Dedifferentiated amniotic fluid mesenchymal stem cell (primary cell): ENCODE measurements around the gene SLC10A7.

Source experiments
- DNase-seq: peaks from one replicate; pipeline ENCODE4 v3.0.0-alpha.2; 2016; ENCODE audit errors: extremely low spot score

Gene SLC10A7

DNA sequence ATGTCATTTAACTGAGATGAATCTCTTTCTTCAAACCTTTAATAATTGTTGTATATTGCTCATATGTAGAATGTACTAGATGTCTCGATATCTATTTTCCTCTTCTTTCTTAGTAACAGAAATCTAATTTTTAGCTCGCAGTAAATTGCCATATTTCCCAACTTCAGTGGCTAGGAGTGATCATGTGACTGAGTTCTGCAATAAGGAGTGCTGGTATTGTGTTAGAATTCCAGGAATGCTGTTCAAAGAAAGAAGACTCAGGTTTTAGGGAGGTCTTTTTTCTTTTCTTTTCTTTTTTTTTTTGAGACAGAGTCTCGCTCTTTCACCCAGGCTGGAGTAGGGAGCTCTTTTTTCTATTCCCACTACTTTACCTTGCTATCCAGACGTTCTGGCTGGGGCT is 81.7 kb downstream of the SLC10A7 start:
- DNase-seq = no peak

GRCh38 chr4:146439437-146439836 is 82.3 kb downstream of the SLC10A7 start:
- no peak for DNase-seq

DNA sequence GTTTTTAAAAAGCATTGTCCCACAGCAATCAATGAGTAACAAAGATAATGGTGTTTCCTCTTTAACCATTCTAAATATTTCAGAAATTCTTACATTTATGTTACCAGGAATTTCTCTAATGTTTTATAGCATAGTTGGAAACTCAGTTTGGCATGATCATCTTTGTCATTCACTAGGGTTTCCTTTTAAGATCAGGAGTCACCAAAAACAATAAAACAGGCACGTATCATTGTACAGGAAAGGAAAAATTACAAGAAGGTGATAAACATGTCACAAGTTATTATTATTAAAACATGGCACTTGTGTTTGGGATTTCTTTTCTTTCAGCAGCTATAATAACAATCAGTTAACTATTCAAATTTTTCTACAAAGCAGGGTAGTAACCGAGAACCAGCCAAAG is 84.0 kb downstream of the SLC10A7 start:
- no peak for DNase-seq

GRCh38 chr4:146436423-146437162 is 85.1 kb downstream of the SLC10A7 start:
- DNase-seq = no peak

DNA sequence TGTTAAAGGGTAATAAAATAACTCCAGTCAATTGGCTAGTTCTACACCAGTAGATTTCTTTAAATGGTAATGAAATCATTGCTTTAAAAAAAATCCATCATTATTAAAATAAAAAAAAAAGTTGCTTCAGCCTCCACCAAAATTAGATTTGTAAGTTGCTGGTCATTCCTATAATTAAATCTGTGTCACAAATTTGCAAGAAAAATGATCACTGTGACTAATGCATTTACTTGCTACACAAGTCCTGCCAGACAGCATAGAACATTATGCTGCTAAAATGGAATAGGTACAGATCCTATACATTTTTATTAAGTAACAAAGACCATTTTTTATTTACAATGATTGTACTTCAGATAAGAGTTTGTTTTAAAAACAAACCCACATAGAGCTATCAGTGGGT is 85.8 kb downstream of the SLC10A7 start:
- DNase-seq = no peak

- DNase-seq = no peak
These were observed 89.7 kb downstream of the SLC10A7 start for GRCh38 chr4:146432065-146432464.

GRCh38 chr4:146428298-146428697 is 93.4 kb downstream of the SLC10A7 start:
- no peak for DNase-seq

DNA sequence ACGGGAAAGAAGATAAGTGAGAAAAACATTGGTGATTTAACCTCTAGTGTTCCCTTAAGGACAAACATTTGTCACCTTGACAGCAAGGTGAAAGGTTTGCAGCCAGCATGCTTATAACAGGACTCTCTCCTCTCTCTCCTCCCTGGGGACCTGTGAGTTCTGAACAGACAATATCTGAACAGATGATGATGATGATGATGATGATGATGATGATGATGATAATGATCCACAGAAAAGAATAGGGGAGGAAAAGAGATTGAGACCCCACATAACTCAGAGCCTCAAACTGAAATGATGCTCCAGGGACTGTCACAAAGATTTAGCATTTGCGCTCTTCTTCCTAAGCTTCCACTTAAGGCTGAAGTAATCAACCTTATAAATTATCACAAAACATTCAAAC is 103.9 kb downstream of the SLC10A7 start:
- DNase-seq = no peak

DNA sequence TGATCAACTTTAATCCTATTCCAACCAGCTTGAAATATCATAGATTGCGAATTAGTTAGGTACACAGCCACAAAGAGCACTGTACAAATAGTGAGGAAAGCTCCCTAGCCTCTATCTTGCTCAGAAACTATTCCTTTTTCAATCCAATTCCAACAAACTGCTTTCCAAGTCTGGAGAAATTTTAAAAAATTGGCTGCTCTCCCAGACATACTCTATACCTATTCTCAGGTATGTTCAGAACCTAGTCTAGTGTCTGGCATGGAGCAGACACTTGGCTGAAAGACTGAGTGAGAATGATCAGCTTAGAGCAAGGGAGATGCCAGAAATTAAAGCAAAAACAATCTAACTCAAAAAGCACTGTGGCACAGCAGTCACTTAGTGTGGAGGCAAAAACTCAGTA is 105.9 kb downstream of the SLC10A7 start:
- no peak for DNase-seq

- no peak for DNase-seq
These were observed 114.1 kb downstream of the SLC10A7 start for GRCh38 chr4:146407669-146408084.

GRCh38 chr4:146407257-146407656 is 114.5 kb downstream of the SLC10A7 start:
- no peak for DNase-seq

GRCh38 chr4:146401274-146401673 is 120.5 kb downstream of the SLC10A7 start:
- no peak for DNase-seq

GRCh38 chr4:146398896-146399445 is 122.8 kb downstream of the SLC10A7 start:
- DNase-seq = no peak

DNA sequence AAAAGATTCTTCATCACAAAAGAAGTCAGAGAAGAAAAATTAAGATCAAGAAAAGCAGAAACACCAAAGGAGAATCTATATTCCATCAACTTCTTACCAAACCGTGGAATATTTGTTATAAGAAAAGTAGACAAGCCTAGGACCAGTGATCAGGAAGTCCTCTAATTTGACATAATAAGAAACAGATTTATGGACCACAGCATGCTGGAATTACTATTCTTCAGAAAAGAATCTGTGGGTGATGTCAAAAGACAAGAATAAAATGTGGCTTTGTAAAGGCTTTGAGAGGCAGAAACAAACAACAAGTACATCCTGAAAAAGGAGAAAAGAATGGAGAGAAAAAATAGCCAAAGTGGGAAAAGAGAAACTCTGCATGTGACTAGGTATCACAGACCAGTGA is 123.3 kb downstream of the SLC10A7 start:
- peak; percentile 45 for DNase-seq

DNA sequence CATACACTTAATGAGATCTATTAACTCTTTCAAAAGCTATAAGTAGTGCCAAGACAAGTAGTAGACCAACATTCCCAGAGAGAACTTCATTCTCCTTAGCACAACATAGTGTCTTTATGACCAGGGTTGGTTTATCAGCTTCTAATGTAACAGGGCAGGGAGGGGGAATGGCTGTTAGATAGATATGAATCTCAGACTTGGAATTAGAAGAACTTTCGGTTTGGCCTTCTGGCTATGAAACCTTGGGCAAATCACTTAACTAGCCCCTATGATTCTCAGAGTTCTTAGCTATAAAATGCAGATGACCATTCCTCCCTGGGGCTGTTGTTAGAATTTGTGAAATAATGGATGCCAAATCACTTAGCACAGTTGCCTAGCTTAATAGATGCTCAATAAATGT is 132.2 kb downstream of the SLC10A7 start:
- no peak for DNase-seq

GRCh38 chr4:146382194-146382593 is 139.5 kb downstream of the SLC10A7 start:
- DNase-seq = no peak

GRCh38 chr4:146381263-146381872 is 140.4 kb downstream of the SLC10A7 start:
- DNase-seq = no peak

DNA sequence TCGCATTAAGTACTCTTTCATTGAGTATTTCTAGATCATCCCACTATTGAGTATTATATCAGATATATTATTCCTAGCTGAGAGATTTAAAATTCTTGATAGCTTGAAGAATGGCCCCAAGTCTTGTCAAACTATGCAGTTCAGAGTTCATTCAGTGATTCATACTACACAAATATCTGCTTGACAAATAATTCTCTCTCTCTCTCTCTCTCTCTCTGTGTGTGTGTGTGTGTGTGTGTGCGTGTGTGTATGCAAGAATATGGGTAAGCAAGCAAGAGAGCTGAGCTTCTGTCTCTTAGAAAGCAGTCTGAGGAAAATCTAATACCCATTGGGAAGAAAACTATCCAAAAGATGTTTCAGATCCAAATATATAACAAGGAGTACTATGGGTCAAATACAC is 142.0 kb downstream of the SLC10A7 start:
- no peak for DNase-seq

- DNase-seq = no peak
These were observed 149.9 kb downstream of the SLC10A7 start for GRCh38 chr4:146371812-146372211.

DNA sequence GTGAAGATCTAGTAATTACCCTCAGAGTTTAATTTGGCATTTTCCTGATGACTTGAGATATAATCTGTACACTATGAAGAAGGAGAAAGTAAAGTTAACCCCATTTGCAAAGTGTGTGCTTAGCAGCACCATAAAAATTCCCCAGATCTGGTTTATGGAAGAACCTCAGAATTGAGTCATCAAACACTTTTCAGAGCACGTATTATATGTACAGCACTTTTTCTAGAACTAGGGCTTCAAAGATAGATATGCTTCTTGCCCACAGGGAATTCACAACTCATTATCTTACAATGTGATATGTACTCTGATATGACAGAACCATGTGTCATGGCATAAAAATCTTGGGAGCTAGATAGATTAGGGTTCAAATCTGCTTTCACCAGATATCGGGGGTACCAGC is 150.9 kb downstream of the SLC10A7 start:
- no peak for DNase-seq

DNA sequence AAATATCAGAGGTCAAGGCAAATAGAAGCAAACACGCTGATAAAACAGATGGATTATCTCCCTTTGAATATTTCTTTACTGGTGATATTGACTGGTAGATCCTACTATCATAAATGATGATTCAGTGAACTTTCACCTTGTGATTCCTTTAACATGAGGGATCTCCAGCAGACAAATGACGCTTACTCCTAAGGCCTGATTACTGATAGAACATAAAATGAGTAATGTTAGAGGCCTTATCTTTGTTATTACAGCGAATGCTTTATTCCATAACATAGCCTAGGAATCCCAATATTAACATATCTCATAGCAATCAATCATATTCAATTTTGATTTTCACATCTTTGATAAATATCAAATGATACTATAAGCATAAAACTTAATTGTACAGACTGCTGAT is 152.3 kb downstream of the SLC10A7 start:
- no peak for DNase-seq

DNA sequence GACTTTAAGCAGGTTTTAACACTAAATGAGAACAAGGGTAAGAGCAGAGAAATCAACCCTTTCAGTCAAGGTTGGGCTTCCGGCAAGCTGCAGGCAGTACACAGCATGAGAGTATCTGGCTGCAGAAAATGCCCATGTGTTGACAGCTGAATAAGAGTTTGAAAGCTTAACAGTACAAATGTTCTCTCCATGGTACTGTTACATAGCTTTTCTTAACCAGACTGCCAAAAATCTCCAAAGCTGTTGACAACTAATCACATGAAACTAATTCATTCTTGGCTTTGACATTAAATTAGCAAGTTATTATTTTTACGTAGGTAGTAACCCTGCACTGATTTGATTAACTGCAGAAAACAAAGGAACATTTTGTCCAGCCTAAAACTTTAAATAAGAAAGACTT is 153.5 kb downstream of the SLC10A7 start:
- no peak for DNase-seq

DNA sequence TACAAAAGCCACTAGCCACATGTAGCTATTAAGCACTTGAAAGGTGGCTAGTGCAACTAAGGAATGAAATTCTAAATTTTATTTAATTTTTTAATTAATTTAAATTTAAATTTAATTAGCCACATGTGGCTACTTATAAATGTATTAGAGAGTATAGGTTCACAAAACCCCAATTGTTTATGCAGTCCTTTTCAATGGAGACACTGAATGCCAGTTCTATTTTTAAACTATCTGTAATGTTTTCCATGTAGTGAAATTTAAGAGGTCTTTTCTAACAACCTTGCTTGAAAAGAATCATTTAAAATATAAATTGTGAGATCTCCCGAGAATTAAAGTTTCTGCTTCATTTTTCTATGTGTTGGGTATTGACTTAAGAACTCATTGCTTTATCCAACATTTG is 154.4 kb downstream of the SLC10A7 start:
- DNase-seq = no peak
